H1 (cell line): Measurements from ENCODE around the gene ENTPD1. TPM values are rescaled to one million over a fixed set of nuclear protein-coding genes. Genes with fewer than 3 reads are reported as not detected.

Experiments
- CTCF ChIA-PET: fragments of 300-600 bp; sonication (Branson Sonifier 250); formaldehyde crosslinking; loops from one replicate; lab custom pipeline; 2021; ENCODE audit not compliant: partially characterized antibody; lab: Charles Lee
- POLR2A ChIA-PET: fragments of 300-600 bp; sonication (Branson Sonifier 250); formaldehyde crosslinking; loops from one replicate; lab custom pipeline; 2021; ENCODE audit warnings: inconsistent platforms; ENCODE audit not compliant: partially characterized antibody; lab: Charles Lee
- DNase-seq, 2 experiments: peaks; one replicate each; pipeline versions ENCODE4 v3.0.0 to v3.0.0-alpha.2; 2010 to 2022; ENCODE audit warnings: low spot score in 2 of 2, low read depth in 1 of 2, mixed read lengths in 1 of 2
- FAIRE-seq: peaks from 2 replicates; lab custom pipeline; 2011; peaks lifted over from hg19 to GRCh38; lab: Jason Lieb, UNC
- H2AFZ ChIP-seq: 2 replicates; pipeline ENCODE4 v1.8.1; 2012; ENCODE audit warnings: low read length, inconsistent platforms
- H2AK5ac ChIP-seq: 2 replicates; pipeline ENCODE4 v1.6.1; 2013; ENCODE audit warnings: low read depth, low read length
- H2BK120ac ChIP-seq: replicated peaks from 2 replicates; pipeline ENCODE3; 2013; ENCODE audit warnings: low read depth, low read length, inconsistent platforms
- H2BK12ac ChIP-seq: 2 replicates; pipeline ENCODE4 v1.6.1; 2013; ENCODE audit warnings: low read depth, low read length
- H2BK15ac ChIP-seq: 2 replicates; pipeline ENCODE4 v1.6.1; 2013; ENCODE audit warnings: low read length
- H2BK20ac ChIP-seq: 2 replicates; pipeline ENCODE4 v1.6.1; 2013; ENCODE audit warnings: low read length
- H2BK5ac ChIP-seq: 2 replicates; pipeline ENCODE4 v1.6.1; 2013; ENCODE audit warnings: low read depth, low read length
- H3K14ac ChIP-seq: 2 replicates; pipeline ENCODE4 v1.6.1; 2013; ENCODE audit warnings: inconsistent platforms; ENCODE audit not compliant: insufficient read length
- H3K18ac ChIP-seq: 2 replicates; pipeline ENCODE4 v1.6.1; 2013; ENCODE audit warnings: low read length; ENCODE audit errors: extremely low read depth
- H3K23ac ChIP-seq: 2 replicates; pipeline ENCODE4 v1.6.1; 2013; ENCODE audit warnings: inconsistent platforms; ENCODE audit not compliant: insufficient read length
- H3K23me2 ChIP-seq: 2 replicates; pipeline ENCODE4 v1.6.1; 2013; ENCODE audit warnings: low read depth, low read length
- H3K27ac ChIP-seq: 2 replicates; pipeline ENCODE4 v1.6.1; 2011; ENCODE audit warnings: low read depth, low read length, inconsistent platforms
- H3K27me3 ChIP-seq, 4 experiments: replicated peaks in 1 of 4; 1 replicate in 1 of 4; 2 replicates in 3 of 4; pipeline versions ENCODE4 v1.6.1 to v1.8.1; 2011 to 2013; ENCODE audit warnings: low read length in 3 of 4, mild to moderate bottlenecking in 3 of 4, inconsistent platforms in 2 of 4, mixed read lengths in 2 of 4, moderate library complexity in 1 of 4; ENCODE audit not compliant: control insufficient read depth in 3 of 4, insufficient read depth in 3 of 4; ENCODE audit errors: extremely low read depth in 1 of 4
- H3K36me3 ChIP-seq, 4 experiments: 2 replicates each; pipeline versions ENCODE4 v1.6.1 to v1.8.1; 2011 to 2013; ENCODE audit warnings: mild to moderate bottlenecking in 4 of 4, low read length in 3 of 4, moderate library complexity in 2 of 4, control low read depth in 1 of 4, inconsistent platforms in 1 of 4; ENCODE audit not compliant: insufficient read depth in 4 of 4, control insufficient read depth in 2 of 4
- H3K4ac ChIP-seq: replicated peaks from 2 replicates; pipeline ENCODE3; 2013; ENCODE audit warnings: low read length, low read depth, mixed read lengths, inconsistent platforms; ENCODE audit not compliant: insufficient read length
- H3K4me1 ChIP-seq, 4 experiments: replicated peaks in 1 of 4; 1 replicate in 1 of 4; 2 replicates in 3 of 4; pipeline versions ENCODE4 v1.6.1 to v1.8.1; 2011 to 2013; ENCODE audit warnings: low read length in 3 of 4, inconsistent platforms in 2 of 4, mixed read lengths in 1 of 4; ENCODE audit not compliant: insufficient read depth in 4 of 4, control insufficient read depth in 3 of 4
- H3K4me2 ChIP-seq, 2 experiments: 2 replicates each; pipeline versions ENCODE4 v1.6.1 to v1.8.1; 2011 to 2013; ENCODE audit warnings: low read depth in 2 of 2, low read length in 2 of 2, control low read depth in 1 of 2, inconsistent platforms in 1 of 2, mild to moderate bottlenecking in 1 of 2; ENCODE audit not compliant: insufficient read depth in 1 of 2
- H3K4me3 ChIP-seq, 4 experiments: fragments of 200-600, 300-600 bp in 1 of 4; sonication (generic), shearing (Covaris generic), sonication (Bioruptor Twin) in 1 of 4; 2 replicates each; pipeline versions ENCODE4 v1.5.1 to v1.8.1; 2011 to 2016; ENCODE audit warnings: low read length in 4 of 4, low read depth in 3 of 4, control low read depth in 2 of 4, inconsistent platforms in 2 of 4, mild to moderate bottlenecking in 2 of 4, mixed read lengths in 1 of 4, moderate library complexity in 1 of 4; ENCODE audit not compliant: insufficient read depth in 2 of 4; ENCODE audit errors: extremely low read depth in 1 of 4
- H3K56ac ChIP-seq: replicated peaks from 2 replicates; pipeline ENCODE3; 2013; ENCODE audit warnings: low read depth, mild to moderate bottlenecking, mixed read lengths, low read length, inconsistent platforms; ENCODE audit not compliant: insufficient read length
- H3K79me1 ChIP-seq: 2 replicates; pipeline ENCODE4 v1.6.1; 2013; ENCODE audit warnings: low read depth, low read length, control low read depth
- H3K79me2 ChIP-seq, 2 experiments: 2 replicates each; pipeline versions ENCODE4 v1.6.1 to v1.8.1; 2012 to 2013; ENCODE audit warnings: low read length in 2 of 2, mild to moderate bottlenecking in 2 of 2, inconsistent platforms in 1 of 2; ENCODE audit not compliant: insufficient read depth in 2 of 2, control insufficient read depth in 1 of 2
- H3K9ac ChIP-seq, 4 experiments: replicated peaks in 1 of 4; 1 replicate in 1 of 4; 2 replicates in 3 of 4; pipeline versions ENCODE4 v1.6.1 to v1.8.1; 2011 to 2013; ENCODE audit warnings: low read depth in 3 of 4, low read length in 3 of 4, control low read depth in 2 of 4, mild to moderate bottlenecking in 2 of 4, moderate library complexity in 2 of 4, inconsistent platforms in 1 of 4; ENCODE audit errors: extremely low read depth in 1 of 4
- H3K9me3 ChIP-seq, 2 experiments: 2 replicates each; pipeline versions ENCODE4 v1.6.1 to v1.8.1; 2012 to 2013; ENCODE audit warnings: mild to moderate bottlenecking in 2 of 2, moderate library complexity in 2 of 2, control low read depth in 1 of 2, inconsistent platforms in 1 of 2, low read depth in 1 of 2, low read length in 1 of 2, mixed read lengths in 1 of 2; ENCODE audit not compliant: insufficient read depth in 2 of 2
- H4K20me1 ChIP-seq, 2 experiments: replicated peaks in 1 of 2; 2 replicates each; pipeline versions ENCODE3 to v1.8.1; 2011 to 2013; ENCODE audit warnings: inconsistent platforms in 2 of 2, low read length in 2 of 2, mild to moderate bottlenecking in 1 of 2; ENCODE audit not compliant: insufficient read depth in 2 of 2, control insufficient read depth in 1 of 2
- H4K5ac ChIP-seq: 2 replicates; pipeline ENCODE4 v1.6.1; 2013; ENCODE audit warnings: low read length, low read depth, mixed read lengths, inconsistent platforms; ENCODE audit not compliant: insufficient read length
- H4K8ac ChIP-seq: 2 replicates; pipeline ENCODE4 v1.8.0; 2013; ENCODE audit warnings: mild to moderate bottlenecking, moderate library complexity, low read length, inconsistent platforms; ENCODE audit not compliant: insufficient read depth; ENCODE audit errors: extremely low read depth
- H4K91ac ChIP-seq: replicated peaks from 2 replicates; pipeline ENCODE3; 2013; ENCODE audit warnings: low read length, mixed read lengths, inconsistent platforms; ENCODE audit not compliant: insufficient read length
- KDM5A ChIP-seq: fragments of 200-600 bp; IDR thresholded peaks from 2 replicates; pipeline ENCODE4 v1.7.1; 2012; ENCODE audit warnings: mild to moderate bottlenecking, low read length, inconsistent platforms, mixed read lengths
- NRF1 ChIP-seq: IDR thresholded peaks from 2 replicates; pipeline ENCODE4 v1.6.1; 2011; ENCODE audit warnings: mild to moderate bottlenecking, low read depth, low read length, improper control_type of control experiment
- PHF8 ChIP-seq: fragments of 200-600 bp; sonication (generic); conservative IDR thresholded peaks from 2 replicates; pipeline ENCODE4 v1.7.1; 2012; ENCODE audit warnings: low read depth, mild to moderate bottlenecking, inconsistent platforms, low read length, moderate library complexity
- POU5F1 ChIP-seq: IDR thresholded peaks from 2 replicates; pipeline ENCODE4 v1.6.1; 2011; ENCODE audit warnings: low read depth, mild to moderate bottlenecking, low read length, moderate library complexity
- WGBS, 2 experiments: shearing (Covaris generic) in 1 of 2; methylation state at CpG; one replicate each; pipeline versions ENCODE4 v1.1.6 to v1.1.7; 2013 to 2015; ENCODE audit warnings: low lambda C conversion rate in 2 of 2, mixed read lengths in 2 of 2, inconsistent platforms in 1 of 2, low coverage in 1 of 2, missing lambda C conversion rate in 1 of 2; ENCODE audit not compliant: insufficient replicate concordance in 2 of 2, insufficient coverage in 1 of 2, insufficient read length in 1 of 2; ENCODE audit errors: extremely low coverage in 1 of 2, missing lambda C conversion rate in 1 of 2; 5-methylcytosine and 5-hydroxymethylcytosine counted together
- polyA plus RNA-seq, 7 experiments: library from polyadenylated mRNA; depleted of rRNA in 3 of 7; stranded (reverse) in 5 of 7; unstranded in 2 of 7; fragments of >200 nt in 5 of 7; fragments of 200-250 nt in 2 of 7; gene quantifications; 1 replicate in 5 of 7; 2 replicates in 1 of 7; 4 replicates in 1 of 7; pipeline versions ENCODE4 v1.2.1 to v1.2.3, GENCODE V29; 2011 to 2013; ENCODE audit warnings: missing spikeins in 2 of 7, mixed read lengths in 2 of 7
- total RNA-seq: library from RNA; stranded (reverse); fragmentation: NEBNext Ultra II Directional; extraction: Animal tissue kit (Norgen Biotek cat#: 25700); gene quantifications from 2 replicates; pipeline ENCODE4 v1.2.1, GENCODE V29; 2021

Gene ENTPD1
- total and polyA plus RNA-seq, 2 of the 8 experiments (the other 6 are each of a cell fraction or from before 2014, with no cell fraction given) = 2.2 to 2.5 TPM

GRCh38 chr10:95840681-95841080, 84.7 kb downstream of the ENTPD1 start:
- no peak overlapping the region for H3K56ac ChIP-seq
- no peak for TF ChIP-seq KDM5A
- no peak for TF ChIP-seq POU5F1
- TF ChIP-seq NRF1 = no peak
- TF ChIP-seq PHF8 = no peak
- H4K91ac ChIP-seq = no peak overlapping the region
- FAIRE-seq = no peak
- H2BK120ac ChIP-seq = no peak overlapping the region
- ChIA-PET CTCF (interaction anchor here (0.8 to 14.6 kb wide), 24 partner anchors 9 to 279 kb away, joined by 3 to 238 read pairs (median 6); partner anchors contain the start of gene TCTN3), POLR2A (interaction anchor here (1.5 kb wide), 1 partner anchor 146 kb away, joined by 3 read pairs; no protein-coding TSS in a partner anchor)
- H3K18ac ChIP-seq = no peak overlapping the region
- H3K36me3 ChIP-seq = no peaks in the 10 kb centered on the region; a peak in 1 of 8 replicates
- H2AK5ac ChIP-seq = no peak overlapping the region
- no peak overlapping the region for H3K4me3 ChIP-seq
- H3K9ac ChIP-seq = no peak overlapping the region
- H3K14ac ChIP-seq = no peak overlapping the region
- H2BK20ac ChIP-seq = no peak overlapping the region
- H3K23ac ChIP-seq = no peak overlapping the region
- H3K4me1 ChIP-seq = peaks cover 0 to 4% (median 2%) of the 10 kb centered on the region in 4 experiments; a peak in 2 of 7 replicates
- no peak for DNase-seq
- no peak overlapping the region for H2AFZ ChIP-seq
- 94% methylated on average over 1 of the region's 1 CpG; no CpG with 5 or more reads in 1 of the 2 experiments for WGBS, 2 experiments
- no peaks in the 10 kb centered on the region for H3K79me1 ChIP-seq
- peaks cover 2% of the 10 kb centered on the region; the same call in 1 of the 2 replicates for H3K23me2 ChIP-seq
- no peaks in the 10 kb centered on the region for H3K27me3 ChIP-seq
- no peak overlapping the region for H3K4ac ChIP-seq
- no peak overlapping the region for H3K4me2 ChIP-seq
- no peaks in the 10 kb centered on the region for H3K9me3 ChIP-seq
- no peak overlapping the region for H3K27ac ChIP-seq
- H4K20me1 ChIP-seq = no peaks in the 10 kb centered on the region
- no peak overlapping the region for H4K8ac ChIP-seq
- no peak overlapping the region for H2BK15ac ChIP-seq
- no peak overlapping the region for H2BK12ac ChIP-seq
- no peak overlapping the region for H4K5ac ChIP-seq
- no peaks in the 10 kb centered on the region for H3K79me2 ChIP-seq
- no peak overlapping the region for H2BK5ac ChIP-seq
